NOMO-1 treated with DMSO at 0.1 percent for 48 hours (cell line): ENCODE data around the gene FTO.
A peak's percentile ranks its signal among the peaks of the same experiment; 100 is the strongest.

Source experiments
- DNase-seq: peaks from one replicate; lab custom pipeline; 2025; ENCODE audit not compliant: unreplicated experiment; lab: John Stamatoyannopoulos, UW

The FTO gene

GRCh38 chr16:53894686-53895085 lies 190.7 kb downstream of the FTO start:
- no peak for DNase-seq

- no peak for DNase-seq
These were observed 191.5 kb downstream of the FTO start for GRCh38 chr16:53895433-53895832.

- no peak for DNase-seq
These were observed 191.9 kb downstream of the FTO start for GRCh38 chr16:53895851-53896250.

GRCh38 chr16:53896722-53897121 lies 192.8 kb downstream of the FTO start:
- no peak for DNase-seq

- DNase-seq = no peak
These were observed 195.0 kb downstream of the FTO start for GRCh38 chr16:53898993-53899392.

- no peak for DNase-seq
These were observed 195.5 kb downstream of the FTO start for GRCh38 chr16:53899431-53899830.

GRCh38 chr16:53900667-53901066 lies 196.7 kb downstream of the FTO start:
- no peak for DNase-seq

GRCh38 chr16:53901408-53901807 lies 197.5 kb downstream of the FTO start:
- no peak for DNase-seq

- DNase-seq = no peak
These were observed 200.6 kb downstream of the FTO start for GRCh38 chr16:53904533-53904932.

GRCh38 chr16:53905028-53905427 lies 201.1 kb downstream of the FTO start:
- DNase-seq = no peak

- DNase-seq = no peak
These were observed 204.8 kb downstream of the FTO start for GRCh38 chr16:53908731-53909130.

GRCh38 chr16:53910990-53911389 lies 207.0 kb downstream of the FTO start:
- DNase-seq = no peak

GRCh38 chr16:53911513-53911912 lies 207.6 kb downstream of the FTO start:
- peak; percentile 32 for DNase-seq

- no peak for DNase-seq
These were observed 208.2 kb downstream of the FTO start for GRCh38 chr16:53912155-53912554.

GRCh38 chr16:53913099-53913870 lies 209.3 kb downstream of the FTO start:
- no peak for DNase-seq

- peak; percentile 25 for DNase-seq
These were observed 210.0 kb downstream of the FTO start for GRCh38 chr16:53913920-53914319.

- DNase-seq = no peak
These were observed 210.8 kb downstream of the FTO start for GRCh38 chr16:53914736-53915135.

GRCh38 chr16:53915452-53916160 lies 211.7 kb downstream of the FTO start:
- no peak for DNase-seq

GRCh38 chr16:53920988-53921387 lies 217.0 kb downstream of the FTO start:
- DNase-seq = no peak

GRCh38 chr16:53922067-53922806 lies 218.3 kb downstream of the FTO start:
- no peak for DNase-seq

- DNase-seq = no peak
These were observed 219.0 kb downstream of the FTO start for GRCh38 chr16:53922807-53923571.
